ENCODE results near the gene SYNPR. TPM values are rescaled to one million over a fixed set of nuclear protein-coding genes. Genes with fewer than 3 reads are reported as not detected.

SYNPR gene
- total RNA-seq, 3 donors from 2014 or later: not detected

GRCh38 chr3:63442918-63443317, 164.8 kb downstream of the SYNPR start:
- TF ChIP-seq POLR2A (IDR thresholded peaks at IDR 0.05) (no peak), CTCF (IDR thresholded peaks at IDR 0.05) (no peak), POLR2AphosphoS5 (IDR thresholded peaks at IDR 0.05) (no peak)
- intact Hi-C loops (cut with DNase I; ENCODE audit: low total_unique reads): no loop called here
- no peak overlapping the region for H3K27ac ChIP-seq
- H3K27me3 ChIP-seq: no peaks in the 10 kb centered on the region
- no peaks in the 10 kb centered on the region for H3K4me1 ChIP-seq
- no peaks in the 10 kb centered on the region for H3K36me3 ChIP-seq
- no peak overlapping the region for H3K4me3 ChIP-seq
- DNase-seq (ENCODE audit: low spot score in 2 of 2): no peak
- no peaks in the 10 kb centered on the region for H3K9me3 ChIP-seq

GRCh38 chr3:63450023-63450422, 171.9 kb downstream of the SYNPR start:
- Histone ChIP-seq H3K9me3 (no peaks in the 10 kb centered on the region), H3K4me3 (no peak overlapping the region), H3K27me3 (no peaks in the 10 kb centered on the region), H3K27ac (no peak overlapping the region), H3K4me1 (no peaks in the 10 kb centered on the region), H3K36me3 (no peaks in the 10 kb centered on the region)
- DNase-seq (ENCODE audit: low spot score in 2 of 2): no peak
- intact Hi-C loops (cut with DNase I; ENCODE audit: low total_unique reads): no loop called here
- TF ChIP-seq CTCF (IDR thresholded peaks at IDR 0.05) (no peak), POLR2AphosphoS5 (IDR thresholded peaks at IDR 0.05) (no peak), POLR2A (IDR thresholded peaks at IDR 0.05) (no peak)

- H3K4me3 ChIP-seq: no peak overlapping the region
- TF ChIP-seq POLR2AphosphoS5 (IDR thresholded peaks at IDR 0.05) (no peak), CTCF (IDR thresholded peaks at IDR 0.05) (no peak)
- intact Hi-C loops (cut with DNase I; ENCODE audit: low total_unique reads): no loop called here
Measured at GRCh38 chr3:63450634-63451363, 172.7 kb downstream of the SYNPR start.

GRCh38 chr3:63456901-63457300, 178.8 kb downstream of the SYNPR start:
- DNase-seq (ENCODE audit: low spot score in 2 of 2): no peak
- H3K27me3 ChIP-seq: no peaks in the 10 kb centered on the region
- intact Hi-C loops (cut with DNase I; ENCODE audit: low total_unique reads): no loop called here
- H3K36me3 ChIP-seq: no peaks in the 10 kb centered on the region
- H3K27ac ChIP-seq: no peak overlapping the region
- no peaks in the 10 kb centered on the region for H3K4me1 ChIP-seq
- H3K4me3 ChIP-seq: no peak overlapping the region
- no peaks in the 10 kb centered on the region for H3K9me3 ChIP-seq
- TF ChIP-seq POLR2A (IDR thresholded peaks at IDR 0.05): no peak
- no peak for TF ChIP-seq CTCF (IDR thresholded peaks at IDR 0.05)
- no peak for TF ChIP-seq POLR2AphosphoS5 (IDR thresholded peaks at IDR 0.05)

More at GRCh38 chr3:63450634-63451363, 172.7 kb downstream of the SYNPR start:
- H3K27me3 ChIP-seq: no peaks in the 10 kb centered on the region
- H3K9me3 ChIP-seq: no peaks in the 10 kb centered on the region
- no peaks in the 10 kb centered on the region for H3K36me3 ChIP-seq
- DNase-seq (ENCODE audit: low spot score in 2 of 2): no peak
- H3K4me1 ChIP-seq: no peaks in the 10 kb centered on the region
- H3K27ac ChIP-seq: no peak overlapping the region

- Histone ChIP-seq H3K27me3 (no peaks in the 10 kb centered on the region), H3K27ac (no peak overlapping the region), H3K4me3 (no peak overlapping the region), H3K4me1 (no peaks in the 10 kb centered on the region), H3K36me3 (no peaks in the 10 kb centered on the region), H3K9me3 (no peaks in the 10 kb centered on the region)
- TF ChIP-seq POLR2A (IDR thresholded peaks at IDR 0.05): no peak
- no peak for TF ChIP-seq POLR2AphosphoS5 (IDR thresholded peaks at IDR 0.05)
- no peak for TF ChIP-seq CTCF (IDR thresholded peaks at IDR 0.05)
- intact Hi-C loops (cut with DNase I; ENCODE audit: low total_unique reads): no loop called here
- DNase-seq (ENCODE audit: low spot score in 2 of 2): no peak
Measured at GRCh38 chr3:63458405-63458804, 180.3 kb downstream of the SYNPR start.
